Peyer's patch (tissue), 4 donors: Measurements from ENCODE around the gene SPIB.

Source experiments
- POLR2A ChIP-seq, 2 donors: fragments of 450-650 bp; IDR thresholded peaks; one replicate each; pipeline ENCODE4 v1.5.1; 2017; ENCODE audit warnings: antibody characterized with exemption in 2 of 2, mild to moderate bottlenecking in 2 of 2, moderate library complexity in 2 of 2
- TF ChIP-seq, protein P1 (sequence below), 6 experiments: fragments of 450-650 bp in 4 of 6; fragments of 200-600 bp in 2 of 6; sonication (generic) in 1 of 6; IDR thresholded peaks; one replicate each; pipeline ENCODE4 v1.5.1; 2017 to 2019; ENCODE audit warnings: antibody characterized with exemption in 6 of 6, mild to moderate bottlenecking in 3 of 6, moderate library complexity in 1 of 6

DNA sequence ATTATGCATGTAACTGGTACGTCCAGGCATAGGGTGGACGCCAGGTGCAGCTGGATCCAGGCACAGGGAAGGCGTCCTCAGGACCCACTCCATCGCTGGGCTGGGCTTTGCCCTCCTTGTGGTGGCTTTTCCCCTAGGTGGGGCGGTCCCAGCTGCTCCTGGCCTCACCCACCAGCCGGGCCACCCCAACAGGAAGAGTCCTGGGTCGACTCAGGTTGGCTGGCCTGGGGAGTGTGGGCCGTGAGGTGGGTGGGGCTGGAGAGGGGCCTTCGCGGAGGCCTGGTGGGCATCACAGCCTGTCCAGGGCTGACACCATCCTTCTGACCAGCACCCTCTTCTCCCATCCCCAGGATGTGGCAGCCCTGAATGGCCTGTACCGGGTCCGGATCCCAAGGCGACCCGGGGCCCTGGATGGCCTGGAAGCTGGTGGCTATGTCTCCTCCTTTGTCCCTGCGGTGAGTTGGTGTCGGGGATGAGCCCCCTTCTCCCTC, 61.1 kb downstream of the SPIB start:
- TF ChIP-seq, protein P1, sequence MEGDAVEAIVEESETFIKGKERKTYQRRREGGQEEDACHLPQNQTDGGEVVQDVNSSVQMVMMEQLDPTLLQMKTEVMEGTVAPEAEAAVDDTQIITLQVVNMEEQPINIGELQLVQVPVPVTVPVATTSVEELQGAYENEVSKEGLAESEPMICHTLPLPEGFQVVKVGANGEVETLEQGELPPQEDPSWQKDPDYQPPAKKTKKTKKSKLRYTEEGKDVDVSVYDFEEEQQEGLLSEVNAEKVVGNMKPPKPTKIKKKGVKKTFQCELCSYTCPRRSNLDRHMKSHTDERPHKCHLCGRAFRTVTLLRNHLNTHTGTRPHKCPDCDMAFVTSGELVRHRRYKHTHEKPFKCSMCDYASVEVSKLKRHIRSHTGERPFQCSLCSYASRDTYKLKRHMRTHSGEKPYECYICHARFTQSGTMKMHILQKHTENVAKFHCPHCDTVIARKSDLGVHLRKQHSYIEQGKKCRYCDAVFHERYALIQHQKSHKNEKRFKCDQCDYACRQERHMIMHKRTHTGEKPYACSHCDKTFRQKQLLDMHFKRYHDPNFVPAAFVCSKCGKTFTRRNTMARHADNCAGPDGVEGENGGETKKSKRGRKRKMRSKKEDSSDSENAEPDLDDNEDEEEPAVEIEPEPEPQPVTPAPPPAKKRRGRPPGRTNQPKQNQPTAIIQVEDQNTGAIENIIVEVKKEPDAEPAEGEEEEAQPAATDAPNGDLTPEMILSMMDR (IDR thresholded peaks at IDR 0.05), result no peak
- no peak for TF ChIP-seq POLR2A (IDR thresholded peaks at IDR 0.05)
